Suprapubic skin (tissue), 4 donors: Measurements from ENCODE around the gene TUBB3.

Experiments used
- CTCF ChIP-seq, 2 donors: fragments of 200-600 bp in 1 of 2; fragments of 450-650 bp in 1 of 2; sonication (generic) in 1 of 2; IDR thresholded peaks; one replicate each; pipeline ENCODE4 v1.5.1; 2016 to 2019; ENCODE audit warnings: antibody characterized with exemption in 2 of 2, mild to moderate bottlenecking in 1 of 2, moderate library complexity in 1 of 2
- POLR2A ChIP-seq, 2 donors: fragments of 450-650 bp; IDR thresholded peaks; one replicate each; pipeline ENCODE4 v1.6.1; 2017; ENCODE audit warnings: antibody characterized with exemption in 2 of 2, mild to moderate bottlenecking in 2 of 2, moderate library complexity in 2 of 2
- POLR2AphosphoS5 ChIP-seq, 3 donors: sonication (generic); formaldehyde crosslinking; IDR thresholded peaks; one replicate each; pipeline ENCODE4 v1.6.1; 2017; ENCODE audit warnings: antibody characterized with exemption in 3 of 3

- TF ChIP-seq CTCF (IDR thresholded peaks at IDR 0.05) (no peak), POLR2A (IDR thresholded peaks at IDR 0.05) (no peak), POLR2AphosphoS5 (IDR thresholded peaks at IDR 0.05) (peak in 2 of 3 donors; percentile 24 to 37)
Observed at GRCh38 chr16:89917773-89918452, 5.2 kb upstream of the TUBB3 start.
